GM21737 (cell line): ENCODE data around the gene SLC37A1.
A peak's percentile ranks its signal among the peaks of the same experiment; 100 is the strongest.

Experiments
- ATAC-seq: cut with Tn5 transposase; IDR thresholded peaks from one replicate; pipeline ENCODE4 v1.9.1; 2021; ENCODE audit warnings: mild to moderate bottlenecking, moderate library complexity; ENCODE audit not compliant: unreplicated experiment

The SLC37A1 gene

GRCh38 chr21:42525676-42526378, 12.2 kb downstream of the SLC37A1 start:
- no peak for ATAC-seq

DNA sequence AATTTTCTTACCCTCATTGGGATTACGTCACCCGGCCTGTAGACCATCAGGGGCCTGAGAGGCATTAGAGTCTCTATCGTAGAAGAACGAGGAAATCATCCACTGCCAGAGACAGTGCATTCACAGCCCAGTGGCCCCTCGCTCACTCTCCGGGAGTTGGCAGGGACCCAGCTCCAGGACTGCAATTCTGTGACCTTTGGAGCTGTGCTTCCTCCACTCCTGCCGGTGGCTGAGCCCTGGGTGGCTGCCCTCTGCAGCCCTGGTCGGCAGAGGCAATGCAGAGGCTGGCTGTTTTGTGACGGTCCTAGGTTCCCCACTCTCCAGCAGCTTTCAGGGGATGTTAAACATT, 12.7 kb downstream of the SLC37A1 start:
- no peak for ATAC-seq

DNA sequence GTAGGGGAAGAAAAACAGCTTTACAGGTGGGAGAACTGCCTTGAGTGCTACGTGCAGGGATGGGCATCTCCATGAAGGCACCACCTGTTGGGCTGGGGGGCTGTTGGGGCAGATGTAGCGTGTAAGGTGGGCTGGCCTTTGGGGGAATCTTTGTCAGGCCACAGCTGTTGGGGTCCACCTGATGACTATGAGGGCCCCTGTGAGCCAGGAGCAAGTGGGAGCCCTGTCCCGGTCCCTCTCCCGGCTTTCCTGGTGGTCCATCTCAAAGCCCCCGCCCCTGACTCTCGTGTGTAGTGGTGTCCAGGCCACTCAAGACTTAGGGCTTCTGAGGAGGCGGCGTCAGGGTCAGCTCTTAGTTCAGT, 13.5 kb downstream of the SLC37A1 start:
- no peak for ATAC-seq

- ATAC-seq = peak; percentile 32
Measured at GRCh38 chr21:42527489-42528158, 14.0 kb downstream of the SLC37A1 start.

- no peak for ATAC-seq
Measured at GRCh38 chr21:42530167-42530518, 16.5 kb downstream of the SLC37A1 start.

GRCh38 chr21:42531771-42532170, 18.1 kb downstream of the SLC37A1 start:
- no peak for ATAC-seq

- ATAC-seq = no peak
Measured at GRCh38 chr21:42532466-42533181, 19.0 kb downstream of the SLC37A1 start.

DNA sequence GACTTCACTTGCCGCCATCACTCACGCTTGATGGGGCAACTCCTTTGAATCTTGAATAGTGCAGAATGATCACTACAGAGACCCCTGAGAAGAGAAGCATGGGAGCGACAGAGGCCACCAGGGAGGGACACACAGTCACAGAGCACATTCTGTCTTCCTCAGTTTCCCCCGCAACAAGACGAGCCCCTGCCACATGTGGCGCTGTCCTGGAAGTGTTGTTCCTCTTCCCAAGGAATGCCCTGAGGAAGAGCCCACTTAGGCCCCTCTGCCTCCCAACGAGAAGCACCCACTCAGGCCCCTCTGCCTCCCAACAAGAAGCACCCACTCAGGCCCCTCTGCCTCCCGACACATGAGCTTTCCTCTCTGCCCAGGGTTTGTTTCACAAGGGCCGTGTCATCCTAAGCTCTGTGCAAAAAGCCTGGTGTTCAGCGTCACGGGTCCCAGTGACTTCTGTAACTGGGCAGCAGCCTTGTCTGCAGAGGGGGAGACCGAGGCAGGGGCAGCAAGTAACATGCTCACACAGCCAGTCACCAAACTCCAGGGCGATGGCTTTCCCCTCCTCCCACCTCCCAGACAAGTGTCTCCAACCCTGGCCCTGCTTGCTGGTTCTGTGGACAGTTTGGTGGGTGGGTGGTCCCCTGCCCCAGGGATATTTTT, 19.8 kb downstream of the SLC37A1 start:
- no peak for ATAC-seq

DNA sequence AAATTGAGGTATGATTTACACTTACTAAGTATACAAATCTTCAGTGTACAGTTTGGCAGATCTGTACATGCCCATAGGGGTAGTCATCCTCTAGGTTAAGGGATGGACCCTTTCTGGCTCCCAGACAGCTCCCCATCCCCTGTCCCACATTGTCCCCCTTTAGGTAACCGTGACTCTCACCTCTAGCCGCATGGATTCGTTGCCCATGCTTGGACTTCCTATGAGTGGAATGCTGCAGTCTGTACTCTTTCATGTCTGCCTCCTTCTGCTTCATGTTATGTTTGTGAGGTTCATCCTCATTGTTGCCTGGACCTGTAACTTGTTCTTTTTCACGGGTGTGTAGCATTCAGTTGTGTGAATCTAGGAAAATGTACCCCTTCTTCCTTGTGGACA, 20.3 kb downstream of the SLC37A1 start:
- ATAC-seq = no peak

DNA sequence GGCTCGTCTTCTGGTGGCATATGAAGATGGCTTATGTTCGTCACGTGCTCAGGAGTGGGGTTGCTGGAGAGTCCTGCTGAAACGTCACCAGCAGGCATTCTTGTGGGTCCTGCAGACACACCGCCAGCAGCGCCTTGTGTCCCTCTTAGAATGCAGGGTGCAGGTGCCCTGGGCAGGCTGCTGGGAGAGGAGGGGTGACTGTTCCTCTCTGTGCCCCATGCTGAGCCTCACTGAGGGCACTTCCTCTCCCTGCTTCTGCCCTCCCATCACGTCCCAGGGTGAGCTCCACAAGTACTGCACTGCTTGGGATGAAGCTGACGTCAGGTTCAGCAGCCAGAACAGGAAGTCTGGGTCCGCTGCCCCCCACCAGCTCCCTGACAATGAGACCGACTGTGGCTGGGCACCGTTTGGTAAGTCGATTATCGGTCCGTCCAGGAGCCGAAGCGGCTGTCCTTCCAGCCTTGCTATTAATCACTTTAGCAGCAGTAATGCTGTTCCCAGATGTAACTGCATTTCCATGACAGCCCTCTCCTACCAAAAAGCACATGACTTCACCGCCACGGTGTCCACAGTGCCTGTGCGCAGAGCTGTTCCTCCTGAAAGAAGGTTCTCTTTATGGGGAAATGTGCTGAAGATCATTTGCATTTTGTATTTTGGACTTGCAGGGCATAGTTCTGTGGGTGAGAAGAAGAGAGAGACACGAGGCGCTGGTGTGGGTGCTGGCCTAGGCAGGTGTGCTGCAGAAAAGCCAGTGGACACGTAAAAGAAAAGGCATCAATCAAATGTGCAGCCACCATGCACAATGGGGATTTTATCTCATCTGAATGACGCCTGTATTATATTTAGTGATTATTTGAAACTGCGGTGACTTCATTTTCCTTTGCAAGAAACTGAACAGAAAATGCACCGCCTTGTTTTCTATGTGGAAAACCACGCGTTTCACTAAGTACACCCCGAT, 21.0 kb downstream of the SLC37A1 start:
- no peak for ATAC-seq

- ATAC-seq = peak; percentile 47
Measured at GRCh38 chr21:42535602-42536171, 22.0 kb downstream of the SLC37A1 start.

DNA sequence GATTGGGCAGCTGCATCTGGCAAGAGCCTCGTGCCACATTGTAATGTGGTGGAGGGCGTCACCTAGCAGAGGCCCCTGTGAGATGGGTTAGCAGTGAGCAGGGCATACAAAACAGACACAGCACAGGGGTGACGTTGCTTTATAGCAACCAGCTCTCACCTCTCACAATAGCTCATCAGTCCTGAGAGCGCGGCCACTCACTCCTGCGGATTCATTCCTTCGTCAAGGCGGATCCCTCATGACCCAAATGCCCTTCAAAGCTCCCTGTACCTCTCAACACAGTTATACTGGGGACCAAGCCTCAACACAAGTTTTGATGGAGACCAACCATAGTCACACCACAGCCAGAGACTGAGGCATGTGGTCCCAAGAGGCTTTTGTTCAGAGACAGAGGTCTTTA, 22.9 kb downstream of the SLC37A1 start:
- ATAC-seq = no peak

DNA sequence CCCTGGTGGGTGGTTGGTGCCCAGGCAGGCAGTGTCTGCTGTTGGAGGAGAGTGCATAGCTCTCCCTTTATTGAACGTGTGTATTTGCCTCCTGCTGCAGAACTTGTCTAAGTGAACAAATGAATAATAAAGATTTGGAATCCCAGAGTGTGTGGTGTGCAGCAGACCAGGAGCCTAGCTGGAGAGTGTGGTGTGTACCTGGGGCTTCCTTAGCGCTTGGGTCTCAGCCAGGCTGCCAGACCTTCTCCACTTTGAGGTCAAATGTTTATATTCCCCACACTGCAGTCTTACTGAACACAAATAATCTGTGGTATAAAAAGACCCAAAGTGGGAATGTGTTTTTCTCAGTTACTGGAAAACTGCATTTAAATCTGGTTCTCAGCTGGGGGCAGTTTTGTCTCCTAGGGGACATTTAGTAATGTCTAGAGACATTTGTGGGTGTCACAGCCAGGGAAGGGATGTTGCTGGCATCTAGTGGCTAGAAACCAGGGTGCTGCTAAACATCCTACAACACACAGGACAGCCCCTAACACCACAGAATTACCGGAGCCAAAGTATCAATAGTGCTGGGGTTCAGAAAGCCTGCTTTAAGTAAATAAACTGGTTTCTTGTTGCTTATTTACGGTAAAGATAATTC, 23.6 kb downstream of the SLC37A1 start:
- ATAC-seq = no peak

DNA sequence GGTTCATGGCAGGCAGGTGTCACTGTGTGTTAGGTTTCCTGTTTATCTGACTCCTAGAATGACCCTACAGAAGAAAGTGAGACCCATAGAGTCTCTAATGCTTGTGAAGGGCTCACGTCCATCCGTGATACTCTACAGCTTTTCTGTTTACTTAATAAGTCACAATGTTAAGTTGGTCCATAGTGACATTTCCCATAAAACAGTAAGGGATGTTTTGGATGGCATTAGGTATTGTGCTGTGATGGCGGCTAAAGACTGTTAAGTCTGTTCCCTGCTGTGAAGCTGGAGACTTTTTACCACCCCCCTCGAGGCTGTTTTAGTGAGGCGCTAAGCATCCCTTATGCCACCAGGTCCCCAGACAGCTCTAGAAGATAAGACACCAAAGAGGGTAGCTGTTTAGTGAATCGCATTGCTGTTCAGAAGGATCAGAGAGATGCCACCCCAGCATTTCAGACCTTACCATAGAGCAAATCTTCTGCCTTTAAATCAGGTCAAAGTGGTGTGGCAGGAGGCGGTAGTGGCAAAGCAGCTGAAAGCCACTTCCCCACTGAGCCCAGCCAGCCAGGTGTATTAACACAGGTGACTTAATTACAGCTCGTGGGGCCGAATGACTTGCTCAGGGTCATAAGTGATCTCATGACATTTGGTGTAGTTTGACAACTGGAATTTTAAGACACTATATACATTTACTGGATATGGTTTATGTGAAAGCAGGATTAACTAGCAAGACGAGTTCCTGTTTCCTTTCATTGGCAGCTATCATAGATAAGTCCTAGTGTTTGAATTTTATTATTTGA, 25.0 kb downstream of the SLC37A1 start:
- ATAC-seq = no peak

GRCh38 chr21:42539342-42539741, 25.7 kb downstream of the SLC37A1 start:
- ATAC-seq = no peak

DNA sequence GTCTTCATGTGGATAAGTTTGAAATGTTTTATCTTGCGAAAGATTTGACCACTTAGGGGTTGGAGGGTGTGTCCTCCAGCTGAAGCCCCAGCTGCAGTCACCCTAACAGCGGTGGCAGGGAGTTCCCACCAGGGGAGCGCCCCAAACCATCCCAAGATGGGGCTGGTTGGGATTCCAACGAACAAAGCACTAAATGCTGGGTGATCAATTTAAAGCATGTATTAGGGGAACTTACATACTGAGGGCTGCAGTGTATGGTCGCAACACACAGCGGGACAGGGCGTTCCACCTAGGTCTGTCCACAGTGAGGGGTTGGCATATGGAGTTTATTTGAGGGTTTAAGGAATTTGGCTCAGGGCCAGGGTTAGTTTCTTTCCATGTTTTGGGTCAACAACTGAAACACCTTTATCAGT, 26.3 kb downstream of the SLC37A1 start:
- ATAC-seq = no peak

DNA sequence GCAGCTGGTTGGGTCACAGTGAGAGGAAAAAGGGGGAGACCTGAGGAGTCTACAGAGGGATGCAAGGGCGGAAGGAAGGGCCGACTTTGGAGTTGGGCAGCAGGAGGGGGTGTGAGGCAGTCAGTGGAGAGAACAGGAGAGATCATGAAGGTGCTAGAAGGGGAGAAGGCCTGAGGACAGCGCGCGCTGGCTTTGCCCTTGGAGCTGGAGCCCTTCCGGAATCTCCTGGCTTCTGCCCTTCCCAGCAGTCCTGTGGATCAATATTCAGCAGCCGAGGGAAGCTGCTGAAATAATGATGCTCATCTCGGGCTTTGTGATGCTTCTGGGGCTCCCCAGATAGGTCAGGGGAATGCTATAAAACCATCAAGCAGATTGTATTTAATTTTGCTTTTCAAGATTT, 26.7 kb downstream of the SLC37A1 start:
- ATAC-seq = no peak

- ATAC-seq = no peak
Measured at GRCh38 chr21:42541174-42541573, 27.5 kb downstream of the SLC37A1 start.

GRCh38 chr21:42541618-42542017, 28.0 kb downstream of the SLC37A1 start:
- no peak for ATAC-seq
